CD4-positive, alpha-beta T cell treated with Interleukin-1 beta for 1 hour (primary cell): ENCODE data around the gene TYW1.
"Not testable (repeated sequence)": the region's sequence is repeated elsewhere in the genome, so short reads cannot be mapped to it uniquely, and the experiment has no call there.

ENCODE experiments used
- DNase-seq, 2 donors: peaks; one replicate each; pipeline ENCODE4 v3.0.0-alpha.2; 2020 to 2022

TYW1 gene

GRCh38 chr7:67192123-67192702 is 195.6 kb downstream of the TYW1 start:
- DNase-seq = not testable (repeated sequence)

DNA sequence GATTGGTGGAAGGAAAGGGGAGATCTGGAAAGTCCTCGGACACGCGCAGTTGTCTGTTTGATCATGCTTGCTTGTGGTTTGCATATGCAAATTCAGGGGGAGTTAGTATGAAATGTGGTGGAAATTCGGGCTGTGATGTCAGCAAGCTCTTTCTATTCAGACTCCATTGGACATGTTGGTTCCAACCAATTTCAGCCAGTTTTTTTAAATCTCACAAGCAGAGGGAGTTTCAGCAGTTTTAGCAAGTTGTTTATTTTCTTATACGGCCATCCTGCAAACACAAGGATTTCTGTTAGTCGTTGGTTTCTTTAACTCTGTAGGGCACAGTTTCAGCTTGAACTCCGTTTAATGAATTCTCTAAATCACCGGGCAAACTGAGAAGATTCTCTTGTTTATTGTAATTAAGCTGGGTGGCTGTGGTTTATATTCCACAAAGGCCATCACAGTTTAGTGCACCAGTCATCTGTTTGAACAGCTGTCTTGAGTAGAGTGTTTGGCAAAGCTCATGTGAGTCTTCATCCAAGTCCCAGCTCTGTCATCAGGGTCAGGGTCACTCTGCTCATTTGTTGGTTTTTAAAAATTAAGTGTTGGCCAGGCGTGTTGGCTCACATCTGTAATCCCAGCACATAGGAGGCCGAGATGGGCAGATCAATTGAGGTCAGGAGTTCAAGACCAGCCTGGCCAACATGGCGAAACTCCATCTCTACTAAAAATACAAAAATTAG is 196.4 kb downstream of the TYW1 start:
- DNase-seq = not testable (repeated sequence)

DNA sequence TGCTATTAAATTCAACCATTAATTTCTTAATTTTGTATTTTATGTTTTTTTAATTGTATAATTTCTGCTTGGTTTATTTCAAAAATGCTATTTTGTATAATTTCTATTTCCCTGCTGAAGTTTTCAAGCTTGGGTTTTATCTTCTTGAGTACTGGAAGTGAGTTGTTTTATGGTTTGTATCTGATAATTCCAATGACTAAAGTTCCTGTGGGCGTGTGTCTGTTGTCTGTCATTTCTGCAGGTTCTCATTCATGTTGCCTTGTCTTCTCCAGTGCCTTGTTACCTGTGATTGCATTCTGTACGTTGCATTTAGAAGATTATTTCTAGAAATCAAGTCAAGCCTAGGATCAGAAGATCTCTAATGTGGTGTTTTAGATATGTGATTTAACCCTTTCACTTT is 199.5 kb downstream of the TYW1 start:
- not testable (repeated sequence) for DNase-seq

GRCh38 chr7:67198865-67199526 is 202.4 kb downstream of the TYW1 start:
- DNase-seq = not testable (repeated sequence)

GRCh38 chr7:67205772-67206171 is 209.1 kb downstream of the TYW1 start:
- not testable (repeated sequence) for DNase-seq

GRCh38 chr7:67206452-67206851 is 209.8 kb downstream of the TYW1 start:
- no peak for DNase-seq

GRCh38 chr7:67208656-67209055 is 212.0 kb downstream of the TYW1 start:
- DNase-seq = not testable (repeated sequence)

- DNase-seq = no peak
These were observed 212.6 kb downstream of the TYW1 start for GRCh38 chr7:67209256-67209655.

GRCh38 chr7:67210567-67210966 is 213.9 kb downstream of the TYW1 start:
- DNase-seq = no peak

GRCh38 chr7:67211650-67212330 is 215.2 kb downstream of the TYW1 start:
- not testable (repeated sequence) for DNase-seq

- not testable (repeated sequence) for DNase-seq
These were observed 216.4 kb downstream of the TYW1 start for GRCh38 chr7:67213038-67213437.

- DNase-seq = not testable (repeated sequence)
These were observed 226.9 kb downstream of the TYW1 start for GRCh38 chr7:67223551-67223950.

- DNase-seq = peak in 1 of 2 donors; percentile 5
These were observed 229.8 kb downstream of the TYW1 start for GRCh38 chr7:67226340-67226907.

DNA sequence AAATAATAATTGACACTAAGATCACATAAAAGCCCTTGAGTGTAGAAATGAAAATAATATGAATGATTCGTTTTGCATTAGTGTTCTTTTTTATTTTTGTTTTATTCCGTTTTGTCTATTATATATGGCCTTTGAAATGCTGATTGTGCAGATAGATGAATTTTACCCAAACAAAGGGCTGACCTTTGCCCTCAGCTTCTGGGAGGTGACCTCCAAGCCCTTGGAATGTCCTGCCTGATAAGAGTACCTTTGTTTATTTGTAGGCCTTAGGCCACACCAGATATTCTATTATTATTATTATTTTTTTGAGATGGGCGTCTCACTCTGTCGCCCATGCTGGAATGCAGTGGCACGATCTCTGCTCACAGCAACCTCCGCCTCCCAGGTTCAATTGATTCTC is 230.3 kb downstream of the TYW1 start:
- not testable (repeated sequence) for DNase-seq

DNA sequence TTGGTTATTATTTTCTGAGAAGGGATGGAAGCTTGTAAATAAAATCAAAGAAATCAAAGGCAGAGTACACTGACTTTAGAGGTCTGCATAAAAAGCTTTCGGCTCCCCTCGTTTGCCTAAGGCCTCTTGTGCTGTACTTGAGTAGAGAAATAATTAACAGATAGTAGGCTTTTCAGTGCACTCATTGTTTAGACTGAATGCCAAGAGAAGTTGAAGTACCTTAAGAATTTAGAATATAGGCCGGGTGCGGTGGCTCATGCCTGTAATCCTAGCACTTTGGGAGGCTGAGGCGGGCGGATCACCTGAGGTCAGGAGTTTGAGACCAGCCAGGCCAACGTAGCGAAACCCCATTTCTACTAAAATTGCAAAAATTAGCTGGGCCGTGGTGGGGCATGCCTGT is 232.4 kb downstream of the TYW1 start:
- not testable (repeated sequence) for DNase-seq

- not testable (repeated sequence) for DNase-seq
These were observed 233.4 kb downstream of the TYW1 start for GRCh38 chr7:67230029-67230428.

DNA sequence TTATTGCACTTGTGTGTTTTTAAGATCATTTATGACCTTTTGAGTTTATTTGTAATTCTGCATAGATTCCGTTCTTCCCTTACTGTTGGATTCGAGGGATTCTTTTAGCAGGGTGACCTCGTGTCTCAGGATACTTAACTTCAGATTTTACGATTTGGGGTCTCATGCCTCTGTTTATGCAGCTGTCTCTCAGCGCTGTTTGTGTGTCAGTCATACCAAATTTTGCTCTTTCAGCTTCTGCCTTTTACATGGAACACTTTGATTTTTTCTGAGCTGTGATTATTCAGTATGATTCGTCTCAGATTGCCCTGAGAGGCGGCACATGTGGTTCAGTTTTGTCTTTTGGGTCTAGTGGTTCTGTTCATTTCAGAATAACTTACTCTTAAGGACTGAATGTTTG is 236.9 kb downstream of the TYW1 start:
- DNase-seq = not testable (repeated sequence)

DNA sequence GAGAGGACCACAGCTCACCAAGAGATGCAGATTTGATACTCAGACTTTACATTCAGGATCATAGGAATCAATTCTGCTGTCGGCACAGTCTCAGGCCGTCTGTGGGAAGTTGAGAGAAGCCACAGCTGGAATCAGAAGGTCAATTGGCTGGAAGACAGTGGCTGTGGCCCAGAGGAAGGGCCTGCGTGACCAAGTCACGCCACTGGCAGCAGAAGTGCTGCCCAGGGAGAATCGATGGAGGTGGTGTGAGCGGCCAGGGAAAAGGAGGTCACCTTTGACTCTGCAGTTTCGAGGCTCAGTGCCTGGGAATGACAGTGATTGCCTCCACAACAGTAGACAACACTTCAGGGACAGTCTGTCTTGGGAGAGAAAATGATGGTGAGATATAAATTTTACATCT is 239.6 kb downstream of the TYW1 start:
- not testable (repeated sequence) for DNase-seq

- not testable (repeated sequence) for DNase-seq
These were observed 246.2 kb downstream of the TYW1 start for GRCh38 chr7:67242871-67243270.

- not testable (repeated sequence) for DNase-seq
These were observed 251.7 kb downstream of the TYW1 start for GRCh38 chr7:67248364-67248763.

- no peak for DNase-seq
These were observed 255.4 kb downstream of the TYW1 start for GRCh38 chr7:67251986-67252558.

DNA sequence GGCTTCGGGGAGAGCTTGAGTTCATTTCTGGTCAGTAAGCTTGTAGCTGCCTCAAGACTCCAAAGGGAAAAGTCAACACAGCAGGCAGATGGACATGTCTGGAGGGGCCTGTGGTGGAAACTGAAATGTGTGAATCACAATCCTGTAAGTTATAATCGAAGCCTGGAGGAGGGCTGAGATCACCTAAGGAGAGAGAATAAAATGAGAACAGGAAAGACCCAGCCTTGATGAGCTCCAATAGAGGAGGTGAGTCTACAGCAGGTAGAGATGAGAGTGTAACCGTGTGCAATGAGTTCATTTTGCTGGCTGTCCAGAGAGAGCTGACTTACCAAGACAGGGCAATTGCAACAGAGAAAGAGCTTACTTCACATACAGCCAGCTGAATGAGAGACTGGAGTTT is 258.4 kb downstream of the TYW1 start:
- not testable (repeated sequence) for DNase-seq

DNA sequence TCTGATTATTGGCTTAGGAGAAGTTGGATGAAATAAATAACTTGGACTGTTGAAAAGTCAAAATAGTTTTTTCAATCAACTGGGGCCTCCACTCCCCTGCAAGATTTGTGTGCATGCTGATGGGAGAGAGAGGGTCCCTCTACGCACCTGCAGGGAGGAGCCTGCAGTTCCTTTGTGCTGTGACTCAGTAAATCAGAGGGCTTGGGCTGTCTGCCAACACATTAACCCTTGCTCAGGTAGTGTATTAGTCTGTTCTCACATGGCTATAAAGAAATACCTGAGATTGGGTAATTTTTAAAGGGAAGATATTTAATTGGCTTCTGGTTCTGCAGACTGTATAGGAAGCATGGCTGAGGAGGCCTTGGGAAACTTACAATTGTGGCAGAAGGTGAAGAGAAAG is 261.1 kb downstream of the TYW1 start:
- DNase-seq = not testable (repeated sequence)
